GM12892 (cell line): Measurements from ENCODE around the gene GPR78.

Source experiments
- POLR2A ChIP-seq: IDR thresholded peaks from 2 replicates; pipeline ENCODE4 v1.6.1; 2011; ENCODE audit warnings: low read depth, low read length, control low read depth
- POLR2AphosphoS5 ChIP-seq: IDR thresholded peaks from 2 replicates; pipeline ENCODE4 v1.6.1; 2011; ENCODE audit warnings: low read depth, low read length, control low read depth
- TAF1 ChIP-seq: IDR thresholded peaks from 2 replicates; pipeline ENCODE4 v1.6.1; 2011; ENCODE audit warnings: low read depth, mild to moderate bottlenecking, control low read depth, low read length, borderline replicate concordance

- no peak for TF ChIP-seq TAF1
- TF ChIP-seq POLR2A: no peak
- TF ChIP-seq POLR2AphosphoS5: no peak
Measured at GRCh38 chr4:8591114-8591513, 10.9 kb downstream of the GPR78 start.
